H1 (cell line): ENCODE data around the gene AP5M1. TPM values are rescaled to one million over a fixed set of nuclear protein-coding genes. Genes with fewer than 3 reads are reported as not detected.

ENCODE experiments used
- CTCF ChIA-PET: fragments of 300-600 bp; sonication (Branson Sonifier 250); formaldehyde crosslinking; loops from one replicate; lab custom pipeline; 2021; ENCODE audit not compliant: partially characterized antibody; lab: Charles Lee
- POLR2A ChIA-PET: fragments of 300-600 bp; sonication (Branson Sonifier 250); formaldehyde crosslinking; loops from one replicate; lab custom pipeline; 2021; ENCODE audit warnings: inconsistent platforms; ENCODE audit not compliant: partially characterized antibody; lab: Charles Lee
- DNase-seq, 2 experiments: peaks; one replicate each; pipeline versions ENCODE4 v3.0.0 to v3.0.0-alpha.2; 2010 to 2022; ENCODE audit warnings: low spot score in 2 of 2, low read depth in 1 of 2, mixed read lengths in 1 of 2
- FAIRE-seq: peaks from 2 replicates; lab custom pipeline; 2011; peaks lifted over from hg19 to GRCh38; lab: Jason Lieb, UNC
- H2AFZ ChIP-seq: 2 replicates; pipeline ENCODE4 v1.8.1; 2012; ENCODE audit warnings: low read length, inconsistent platforms
- H2AK5ac ChIP-seq: 2 replicates; pipeline ENCODE4 v1.6.1; 2013; ENCODE audit warnings: low read depth, low read length
- H2BK120ac ChIP-seq: replicated peaks from 2 replicates; pipeline ENCODE3; 2013; ENCODE audit warnings: low read depth, low read length, inconsistent platforms
- H2BK12ac ChIP-seq: 2 replicates; pipeline ENCODE4 v1.6.1; 2013; ENCODE audit warnings: low read depth, low read length
- H2BK15ac ChIP-seq: 2 replicates; pipeline ENCODE4 v1.6.1; 2013; ENCODE audit warnings: low read length
- H2BK20ac ChIP-seq: 2 replicates; pipeline ENCODE4 v1.6.1; 2013; ENCODE audit warnings: low read length
- H2BK5ac ChIP-seq: 2 replicates; pipeline ENCODE4 v1.6.1; 2013; ENCODE audit warnings: low read depth, low read length
- H3K14ac ChIP-seq: 2 replicates; pipeline ENCODE4 v1.6.1; 2013; ENCODE audit warnings: inconsistent platforms; ENCODE audit not compliant: insufficient read length
- H3K18ac ChIP-seq: 2 replicates; pipeline ENCODE4 v1.6.1; 2013; ENCODE audit warnings: low read length; ENCODE audit errors: extremely low read depth
- H3K23ac ChIP-seq: 2 replicates; pipeline ENCODE4 v1.6.1; 2013; ENCODE audit warnings: inconsistent platforms; ENCODE audit not compliant: insufficient read length
- H3K23me2 ChIP-seq: 2 replicates; pipeline ENCODE4 v1.6.1; 2013; ENCODE audit warnings: low read depth, low read length
- H3K27ac ChIP-seq: 2 replicates; pipeline ENCODE4 v1.6.1; 2011; ENCODE audit warnings: low read depth, low read length, inconsistent platforms
- H3K27me3 ChIP-seq, 4 experiments: replicated peaks in 1 of 4; 1 replicate in 1 of 4; 2 replicates in 3 of 4; pipeline versions ENCODE4 v1.6.1 to v1.8.1; 2011 to 2013; ENCODE audit warnings: low read length in 3 of 4, mild to moderate bottlenecking in 3 of 4, inconsistent platforms in 2 of 4, mixed read lengths in 2 of 4, moderate library complexity in 1 of 4; ENCODE audit not compliant: control insufficient read depth in 3 of 4, insufficient read depth in 3 of 4; ENCODE audit errors: extremely low read depth in 1 of 4
- H3K36me3 ChIP-seq, 4 experiments: 2 replicates each; pipeline versions ENCODE4 v1.6.1 to v1.8.1; 2011 to 2013; ENCODE audit warnings: mild to moderate bottlenecking in 4 of 4, low read length in 3 of 4, moderate library complexity in 2 of 4, control low read depth in 1 of 4, inconsistent platforms in 1 of 4; ENCODE audit not compliant: insufficient read depth in 4 of 4, control insufficient read depth in 2 of 4
- H3K4ac ChIP-seq: replicated peaks from 2 replicates; pipeline ENCODE3; 2013; ENCODE audit warnings: low read length, low read depth, mixed read lengths, inconsistent platforms; ENCODE audit not compliant: insufficient read length
- H3K4me1 ChIP-seq, 4 experiments: replicated peaks in 1 of 4; 1 replicate in 1 of 4; 2 replicates in 3 of 4; pipeline versions ENCODE4 v1.6.1 to v1.8.1; 2011 to 2013; ENCODE audit warnings: low read length in 3 of 4, inconsistent platforms in 2 of 4, mixed read lengths in 1 of 4; ENCODE audit not compliant: insufficient read depth in 4 of 4, control insufficient read depth in 3 of 4
- H3K4me2 ChIP-seq, 2 experiments: 2 replicates each; pipeline versions ENCODE4 v1.6.1 to v1.8.1; 2011 to 2013; ENCODE audit warnings: low read depth in 2 of 2, low read length in 2 of 2, control low read depth in 1 of 2, inconsistent platforms in 1 of 2, mild to moderate bottlenecking in 1 of 2; ENCODE audit not compliant: insufficient read depth in 1 of 2
- H3K4me3 ChIP-seq, 4 experiments: fragments of 200-600, 300-600 bp in 1 of 4; sonication (generic), shearing (Covaris generic), sonication (Bioruptor Twin) in 1 of 4; 2 replicates each; pipeline versions ENCODE4 v1.5.1 to v1.8.1; 2011 to 2016; ENCODE audit warnings: low read length in 4 of 4, low read depth in 3 of 4, control low read depth in 2 of 4, inconsistent platforms in 2 of 4, mild to moderate bottlenecking in 2 of 4, mixed read lengths in 1 of 4, moderate library complexity in 1 of 4; ENCODE audit not compliant: insufficient read depth in 2 of 4; ENCODE audit errors: extremely low read depth in 1 of 4
- H3K56ac ChIP-seq: replicated peaks from 2 replicates; pipeline ENCODE3; 2013; ENCODE audit warnings: low read depth, mild to moderate bottlenecking, mixed read lengths, low read length, inconsistent platforms; ENCODE audit not compliant: insufficient read length
- H3K79me1 ChIP-seq: 2 replicates; pipeline ENCODE4 v1.6.1; 2013; ENCODE audit warnings: low read depth, low read length, control low read depth
- H3K79me2 ChIP-seq, 2 experiments: 2 replicates each; pipeline versions ENCODE4 v1.6.1 to v1.8.1; 2012 to 2013; ENCODE audit warnings: low read length in 2 of 2, mild to moderate bottlenecking in 2 of 2, inconsistent platforms in 1 of 2; ENCODE audit not compliant: insufficient read depth in 2 of 2, control insufficient read depth in 1 of 2
- H3K9ac ChIP-seq, 4 experiments: replicated peaks in 1 of 4; 1 replicate in 1 of 4; 2 replicates in 3 of 4; pipeline versions ENCODE4 v1.6.1 to v1.8.1; 2011 to 2013; ENCODE audit warnings: low read depth in 3 of 4, low read length in 3 of 4, control low read depth in 2 of 4, mild to moderate bottlenecking in 2 of 4, moderate library complexity in 2 of 4, inconsistent platforms in 1 of 4; ENCODE audit errors: extremely low read depth in 1 of 4
- H3K9me3 ChIP-seq, 2 experiments: 2 replicates each; pipeline versions ENCODE4 v1.6.1 to v1.8.1; 2012 to 2013; ENCODE audit warnings: mild to moderate bottlenecking in 2 of 2, moderate library complexity in 2 of 2, control low read depth in 1 of 2, inconsistent platforms in 1 of 2, low read depth in 1 of 2, low read length in 1 of 2, mixed read lengths in 1 of 2; ENCODE audit not compliant: insufficient read depth in 2 of 2
- H4K20me1 ChIP-seq, 2 experiments: replicated peaks in 1 of 2; 2 replicates each; pipeline versions ENCODE3 to v1.8.1; 2011 to 2013; ENCODE audit warnings: inconsistent platforms in 2 of 2, low read length in 2 of 2, mild to moderate bottlenecking in 1 of 2; ENCODE audit not compliant: insufficient read depth in 2 of 2, control insufficient read depth in 1 of 2
- H4K5ac ChIP-seq: 2 replicates; pipeline ENCODE4 v1.6.1; 2013; ENCODE audit warnings: low read length, low read depth, mixed read lengths, inconsistent platforms; ENCODE audit not compliant: insufficient read length
- H4K8ac ChIP-seq: 2 replicates; pipeline ENCODE4 v1.8.0; 2013; ENCODE audit warnings: mild to moderate bottlenecking, moderate library complexity, low read length, inconsistent platforms; ENCODE audit not compliant: insufficient read depth; ENCODE audit errors: extremely low read depth
- H4K91ac ChIP-seq: replicated peaks from 2 replicates; pipeline ENCODE3; 2013; ENCODE audit warnings: low read length, mixed read lengths, inconsistent platforms; ENCODE audit not compliant: insufficient read length
- FOSL1 ChIP-seq: IDR thresholded peaks from 2 replicates; pipeline ENCODE4 v1.6.1; 2011; ENCODE audit warnings: mild to moderate bottlenecking, low read depth, low read length, moderate library complexity; ENCODE audit not compliant: insufficient read depth
- POLR2AphosphoS5 ChIP-seq: IDR thresholded peaks from 2 replicates; pipeline ENCODE4 v1.6.1; 2011; ENCODE audit warnings: low read depth, low read length
- SIN3A ChIP-seq, 2 experiments: IDR thresholded peaks in 1 of 2; conservative IDR thresholded peaks in 1 of 2; 2 replicates each; pipeline ENCODE4 v1.6.1; 2011 to 2012; ENCODE audit warnings: low read length in 2 of 2, improper control_type of control experiment in 1 of 2, low read depth in 1 of 2, mild to moderate bottlenecking in 1 of 2
- SP4 ChIP-seq: IDR thresholded peaks from 2 replicates; pipeline ENCODE4 v1.6.1; 2012; ENCODE audit warnings: low read length, inconsistent platforms
- TAF1 ChIP-seq: IDR thresholded peaks from 2 replicates; pipeline ENCODE4 v1.6.1; 2011; ENCODE audit warnings: mild to moderate bottlenecking, low read depth, low read length
- WGBS, 2 experiments: shearing (Covaris generic) in 1 of 2; methylation state at CpG; one replicate each; pipeline versions ENCODE4 v1.1.6 to v1.1.7; 2013 to 2015; ENCODE audit warnings: low lambda C conversion rate in 2 of 2, mixed read lengths in 2 of 2, inconsistent platforms in 1 of 2, low coverage in 1 of 2, missing lambda C conversion rate in 1 of 2; ENCODE audit not compliant: insufficient replicate concordance in 2 of 2, insufficient coverage in 1 of 2, insufficient read length in 1 of 2; ENCODE audit errors: extremely low coverage in 1 of 2, missing lambda C conversion rate in 1 of 2; 5-methylcytosine and 5-hydroxymethylcytosine counted together
- polyA plus RNA-seq, 7 experiments: library from polyadenylated mRNA; depleted of rRNA in 3 of 7; stranded (reverse) in 5 of 7; unstranded in 2 of 7; fragments of >200 nt in 5 of 7; fragments of 200-250 nt in 2 of 7; gene quantifications; 1 replicate in 5 of 7; 2 replicates in 1 of 7; 4 replicates in 1 of 7; pipeline versions ENCODE4 v1.2.1 to v1.2.3, GENCODE V29; 2011 to 2013; ENCODE audit warnings: missing spikeins in 2 of 7, mixed read lengths in 2 of 7
- total RNA-seq: library from RNA; stranded (reverse); fragmentation: NEBNext Ultra II Directional; extraction: Animal tissue kit (Norgen Biotek cat#: 25700); gene quantifications from 2 replicates; pipeline ENCODE4 v1.2.1, GENCODE V29; 2021

The AP5M1 gene
- total and polyA plus RNA-seq, 2 of the 8 experiments (the other 6 are each of a cell fraction or from before 2014, with no cell fraction given): 20.9 to 51.9 TPM

DNA sequence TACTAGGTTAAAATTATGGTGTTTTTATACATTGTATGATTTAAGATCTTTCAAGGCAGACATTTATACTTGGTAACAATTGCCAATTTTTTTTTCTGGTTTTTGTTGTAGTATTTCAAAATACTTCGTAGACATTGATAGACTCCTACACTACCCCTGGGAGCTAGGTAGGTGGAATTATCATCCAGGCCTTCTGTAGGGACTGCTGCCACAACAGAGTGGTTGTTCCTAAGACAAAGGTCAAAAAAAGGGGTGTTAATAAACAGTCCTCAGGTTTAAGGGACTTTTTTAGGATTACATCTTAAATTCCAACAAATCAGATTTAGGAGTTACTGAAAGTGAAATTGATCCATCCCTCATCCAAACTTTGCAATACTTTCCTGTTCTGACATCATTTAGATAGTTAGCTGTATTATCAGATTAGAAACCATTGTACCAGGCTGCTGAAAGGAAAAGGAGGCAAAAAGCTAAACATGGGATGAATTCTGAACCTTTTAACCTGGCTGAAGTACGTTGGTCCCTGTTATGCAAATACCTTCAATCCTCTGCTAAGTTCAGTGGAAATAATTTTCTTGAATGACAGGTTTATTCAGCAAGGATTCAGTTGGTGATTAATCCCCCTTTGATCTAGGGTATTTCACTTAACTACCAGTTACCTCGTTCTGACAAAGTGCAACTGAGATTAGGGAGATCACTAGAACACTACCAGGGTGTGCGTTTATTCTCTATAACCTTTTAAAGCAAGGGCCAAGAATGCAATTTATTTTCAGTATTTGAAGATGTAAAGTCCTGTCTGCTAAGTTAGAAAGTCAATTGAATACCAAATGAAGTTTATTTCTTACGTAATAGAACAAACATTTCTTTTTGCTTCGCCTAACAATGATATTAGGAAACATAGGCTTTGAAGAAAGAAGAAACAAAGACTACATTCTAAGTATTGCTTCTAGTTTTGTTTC lies 23.2 kb downstream of the AP5M1 start:
- Histone ChIP-seq H2BK12ac (no peak overlapping the region), H3K27ac (no peak overlapping the region), H3K4ac (no peak overlapping the region), H4K91ac (no peak overlapping the region), H3K18ac (no peak overlapping the region), H3K23ac (no peak overlapping the region), H2BK15ac (no peak overlapping the region), H3K79me1 (no peaks in the 10 kb centered on the region), H3K14ac (no peak overlapping the region), H3K9me3 (no peaks in the 10 kb centered on the region), H2BK120ac (no peak overlapping the region), H2AK5ac (no peak overlapping the region), H3K4me3 (no peak overlapping the region), H3K79me2 (no peaks in the 10 kb centered on the region), H3K56ac (no peak overlapping the region), H3K4me2 (no peak overlapping the region), H4K8ac (no peak overlapping the region), H2AFZ (no peak overlapping the region), H3K27me3 (no peaks in the 10 kb centered on the region), H4K20me1 (no peaks in the 10 kb centered on the region), H3K9ac (no peak overlapping the region), H2BK5ac (no peak overlapping the region), H3K36me3 (peaks cover 0 to 26% (median 3%) of the 10 kb centered on the region in 4 experiments; a peak in 4 of 8 replicates), H3K4me1 (no peaks in the 10 kb centered on the region), H3K23me2 (no peaks in the 10 kb centered on the region), H4K5ac (no peak overlapping the region), H2BK20ac (no peak overlapping the region)
- FAIRE-seq: no peak
- ChIA-PET POLR2A (interaction anchor here (1.2 kb wide), 1 partner anchor 16 kb away, joined by 4 read pairs; no protein-coding TSS in a partner anchor), CTCF (interaction anchor here (1.0 kb wide), 1 partner anchor 50 kb away, joined by 4 read pairs; no protein-coding TSS in a partner anchor)
- no peak for DNase-seq
- whole genome bisulfite sequencing, 2 experiments: 66% methylated on average over 6 of the region's 6 CpGs; no CpG with 5 or more reads in 1 of the 2 experiments
- no peak for TF ChIP-seq POLR2AphosphoS5
- no peak for TF ChIP-seq SIN3A (conservative IDR thresholded peaks at IDR 0.05 in 1 of 2, IDR thresholded peaks at IDR 0.05 in 1 of 2; ENCODE audit: low read depth in 1 of 2, low read length in 2 of 2)
- no peak for TF ChIP-seq TAF1
- no peak for TF ChIP-seq FOSL1
- TF ChIP-seq SP4: no peak
